Peyer's patch (tissue), 4 donors: ENCODE data around the gene ALG6.

Experiments
- CTCF ChIP-seq, 6 experiments: fragments of 450-650 bp in 4 of 6; fragments of 200-600 bp in 2 of 6; sonication (generic) in 1 of 6; IDR thresholded peaks; one replicate each; pipeline ENCODE4 v1.5.1; 2017 to 2019; ENCODE audit warnings: antibody characterized with exemption in 6 of 6, mild to moderate bottlenecking in 3 of 6, moderate library complexity in 1 of 6
- POLR2A ChIP-seq, 2 donors: fragments of 450-650 bp; IDR thresholded peaks; one replicate each; pipeline ENCODE4 v1.5.1; 2017; ENCODE audit warnings: antibody characterized with exemption in 2 of 2, mild to moderate bottlenecking in 2 of 2, moderate library complexity in 2 of 2

- TF ChIP-seq CTCF (IDR thresholded peaks at IDR 0.05) (no peak), POLR2A (IDR thresholded peaks at IDR 0.05) (no peak)
Measured at GRCh38 chr1:63403386-63403785, 36.0 kb downstream of the ALG6 start.
